GM21576 (cell line): ENCODE data around the gene DYNC1LI2.
"Not testable (repeated sequence)": the region's sequence is repeated elsewhere in the genome, so short reads cannot be mapped to it uniquely, and the experiment has no call there.

Source experiments
- ATAC-seq: cut with Tn5 transposase; IDR thresholded peaks from one replicate; pipeline ENCODE4 v1.9.1; 2021; ENCODE audit warnings: mild to moderate bottlenecking, moderate library complexity; ENCODE audit not compliant: unreplicated experiment

The DYNC1LI2 gene

DNA sequence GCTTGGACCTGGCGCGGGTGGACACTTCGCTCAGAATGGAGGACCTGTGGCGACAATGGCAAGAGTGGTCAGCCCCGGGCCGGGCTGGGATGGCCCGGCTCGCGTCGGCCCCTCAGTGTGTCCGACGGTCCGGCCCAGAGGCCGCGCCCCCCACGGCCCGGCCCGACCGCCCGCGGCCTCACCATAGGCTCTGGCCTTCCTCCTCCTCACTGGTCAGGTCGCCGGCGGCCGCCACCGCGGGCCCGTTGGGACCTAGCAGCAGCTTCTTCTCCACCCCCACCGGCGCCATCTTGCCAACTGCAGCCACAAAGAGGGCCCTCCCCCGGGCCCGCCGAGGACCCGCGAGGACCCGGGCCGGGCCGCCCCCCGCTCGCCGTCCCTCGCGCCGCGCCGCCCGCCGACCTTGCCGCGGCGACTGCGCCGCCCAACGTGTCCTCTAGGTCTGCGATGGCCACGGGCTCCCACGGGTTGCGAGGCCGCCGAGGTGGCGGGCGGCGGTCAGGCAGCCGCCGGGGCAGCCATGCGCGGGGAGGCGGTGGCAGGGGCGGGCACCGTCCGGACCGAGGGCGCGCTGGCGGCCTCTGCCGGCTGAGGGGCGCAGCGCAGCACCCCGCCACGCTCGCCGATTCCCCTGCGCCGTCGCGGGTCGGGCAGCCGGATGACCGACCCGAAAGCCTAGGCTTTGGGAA is at the start of gene DYNC1LI2:
DYNC1LI2 (minus strand) TSS at position 307 of the 689 bp plus-strand sequence; CDS start at position 289, 18 bp downstream.
- peak; percentile 83 for ATAC-seq

DNA sequence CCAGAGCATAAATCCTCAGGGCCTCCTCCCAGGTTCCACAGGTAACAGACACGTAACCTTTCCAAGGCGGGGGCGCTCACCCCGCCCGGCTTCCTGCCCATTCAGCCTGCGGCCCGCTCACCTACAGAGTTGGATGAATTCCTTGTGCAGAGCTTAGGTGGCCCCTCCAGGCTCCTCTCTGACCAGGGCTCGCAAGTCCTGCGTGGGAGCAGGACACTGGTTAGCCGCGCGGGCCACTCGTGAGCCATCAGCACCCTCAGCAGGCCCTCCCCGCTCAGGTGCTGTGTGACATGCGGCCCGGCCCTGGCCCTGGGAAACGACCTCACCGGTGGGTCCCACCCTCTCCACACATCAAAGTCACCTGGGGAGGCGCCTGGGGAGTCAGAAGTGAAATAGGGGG is 49.4 kb upstream of the DYNC1LI2 start:
- ATAC-seq, result no peak

DNA sequence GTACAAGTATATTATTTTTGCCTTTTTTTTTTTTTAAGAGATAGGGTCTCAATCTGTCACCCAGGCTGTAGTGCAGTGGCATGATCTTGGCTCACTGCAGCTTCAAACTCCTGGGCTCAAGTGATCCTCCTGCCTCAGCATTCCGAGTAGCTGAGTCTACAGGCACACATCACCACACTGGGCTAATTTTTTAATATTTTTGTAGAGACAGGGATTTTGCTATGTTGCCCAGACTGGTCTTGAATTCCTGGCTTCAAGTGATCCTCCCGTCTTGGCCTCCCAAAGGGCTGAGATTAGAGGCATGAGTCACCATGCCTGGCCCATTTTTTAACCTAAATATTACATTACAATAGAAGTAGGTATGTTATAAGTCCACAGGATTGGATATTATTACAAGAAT is 46.8 kb upstream of the DYNC1LI2 start:
- no peak for ATAC-seq

DNA sequence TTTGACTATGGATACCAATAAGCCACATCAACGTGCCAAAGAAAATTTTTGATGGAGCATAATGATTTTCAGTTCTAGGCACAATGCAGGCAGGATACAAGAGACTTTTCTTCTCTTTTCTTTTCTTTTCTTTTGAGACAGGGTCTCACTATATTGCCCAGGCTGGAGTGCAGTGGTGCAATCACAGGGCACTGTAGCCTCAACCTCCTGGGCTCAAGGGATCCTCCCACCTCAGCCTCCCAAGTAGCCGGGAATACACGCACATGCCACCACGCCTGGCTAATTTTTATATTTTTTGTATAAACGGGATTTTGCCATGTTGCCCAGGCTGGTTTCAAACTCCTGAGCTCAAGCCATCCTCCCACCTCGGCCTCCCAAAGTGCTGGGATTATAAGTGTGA is 42.6 kb upstream of the DYNC1LI2 start:
- ATAC-seq, result not testable (repeated sequence)

DNA sequence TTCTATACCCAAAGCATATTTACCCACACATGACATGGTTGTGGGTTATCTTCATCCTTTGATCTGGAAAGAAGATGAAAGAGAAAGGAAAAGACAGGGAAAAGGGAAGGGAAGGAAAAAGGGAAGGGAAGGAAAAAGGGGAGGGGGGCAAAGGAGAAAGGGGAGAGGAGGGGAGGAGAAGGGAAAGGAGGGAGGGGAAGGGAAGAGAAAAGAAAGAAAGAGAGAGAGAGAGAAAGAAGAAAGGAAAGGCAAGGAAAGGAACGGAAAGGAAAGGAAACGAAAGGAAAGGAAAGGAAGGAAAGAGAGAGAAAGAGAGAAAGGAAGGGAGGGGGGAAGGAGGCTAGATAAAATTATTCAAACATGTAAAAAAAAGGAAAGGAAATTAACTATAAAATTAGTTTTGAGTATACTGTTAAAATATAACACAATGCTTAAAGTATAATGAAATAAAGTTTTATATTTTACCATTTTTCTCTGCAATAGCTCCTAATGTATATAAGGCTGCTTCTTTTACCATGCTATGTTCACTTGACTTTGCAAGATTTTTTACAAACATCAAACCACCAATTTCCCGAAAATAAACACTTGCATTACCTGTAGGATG is 38.8 kb upstream of the DYNC1LI2 start:
- ATAC-seq, result no peak

DNA sequence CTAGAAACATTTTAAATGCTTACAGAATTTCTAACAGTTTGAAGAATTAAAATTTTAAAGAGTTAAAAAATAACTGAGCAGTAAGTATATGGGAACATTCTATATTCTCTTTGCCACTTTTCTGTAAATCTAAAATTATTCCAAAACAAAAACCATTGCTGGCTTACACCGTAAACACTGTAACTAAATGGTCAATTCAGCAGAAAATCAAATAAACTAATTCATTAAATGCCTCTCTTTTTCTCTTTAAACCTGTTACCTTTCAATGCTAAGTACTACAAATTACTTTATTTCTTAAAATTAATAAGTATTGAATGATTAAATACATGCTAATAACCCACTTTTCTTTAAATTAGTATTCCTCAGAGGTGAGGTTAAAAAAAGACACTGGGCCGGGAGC is 36.0 kb upstream of the DYNC1LI2 start:
- no peak for ATAC-seq

DNA sequence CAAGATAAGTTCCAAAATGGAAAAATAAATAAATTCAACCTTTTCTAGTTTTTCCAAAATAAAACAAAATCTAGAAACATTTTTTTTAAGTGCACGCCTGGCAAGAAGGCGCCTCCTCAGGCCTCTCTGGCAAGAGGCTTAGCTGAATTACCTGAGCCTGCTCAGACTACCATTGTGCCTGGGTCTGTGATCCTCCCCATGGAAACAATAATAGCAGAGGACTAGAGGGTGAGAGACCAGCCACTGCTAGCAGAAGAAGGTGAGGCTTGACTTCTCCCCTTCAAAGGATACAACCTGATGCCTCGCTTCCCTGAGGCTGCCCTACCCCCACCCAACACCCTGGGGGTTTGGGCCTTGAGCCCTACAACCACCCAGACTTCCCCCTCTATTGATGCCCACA is 35.1 kb upstream of the DYNC1LI2 start:
- ATAC-seq, result no peak

DNA sequence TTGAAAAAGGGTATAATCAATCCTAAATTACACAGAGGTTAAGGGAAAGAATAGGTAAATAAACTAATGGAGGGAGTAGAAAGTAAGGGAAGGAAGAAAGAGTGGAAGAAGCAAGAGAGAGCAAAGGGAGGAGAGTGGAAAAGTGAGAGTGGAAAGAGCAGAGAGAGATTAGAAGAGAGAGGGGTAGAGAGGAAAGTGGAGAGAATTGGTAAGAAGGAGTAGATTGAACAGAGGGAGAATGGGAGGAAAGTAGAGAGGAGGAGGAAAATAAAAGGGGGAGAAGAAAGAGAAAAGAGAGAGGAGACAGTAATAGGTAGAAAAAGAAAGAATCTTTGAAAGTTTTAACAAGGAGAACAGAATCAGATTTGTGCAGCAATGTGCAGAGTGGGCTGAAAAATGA is 25.0 kb upstream of the DYNC1LI2 start:
- no peak for ATAC-seq

DNA sequence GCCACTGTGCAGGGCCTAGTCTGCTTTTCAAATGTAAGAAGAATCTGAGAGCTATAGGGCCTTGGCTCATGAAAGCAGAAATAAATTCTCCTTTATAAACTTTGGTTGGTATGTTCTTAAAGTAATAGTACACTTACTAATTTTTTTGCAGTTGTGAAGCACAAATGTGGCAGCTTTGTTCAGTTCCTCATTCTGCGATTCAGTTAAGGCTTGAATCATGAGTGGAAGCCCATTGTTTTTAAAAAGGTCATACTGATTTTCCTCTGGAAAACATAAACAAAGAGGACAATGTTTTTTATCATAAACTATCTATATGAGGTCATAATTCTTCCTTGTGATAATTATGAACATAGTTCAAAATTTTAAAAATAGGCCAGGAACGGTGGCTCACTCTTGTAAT is 23.6 kb upstream of the DYNC1LI2 start:
- ATAC-seq, result no peak

DNA sequence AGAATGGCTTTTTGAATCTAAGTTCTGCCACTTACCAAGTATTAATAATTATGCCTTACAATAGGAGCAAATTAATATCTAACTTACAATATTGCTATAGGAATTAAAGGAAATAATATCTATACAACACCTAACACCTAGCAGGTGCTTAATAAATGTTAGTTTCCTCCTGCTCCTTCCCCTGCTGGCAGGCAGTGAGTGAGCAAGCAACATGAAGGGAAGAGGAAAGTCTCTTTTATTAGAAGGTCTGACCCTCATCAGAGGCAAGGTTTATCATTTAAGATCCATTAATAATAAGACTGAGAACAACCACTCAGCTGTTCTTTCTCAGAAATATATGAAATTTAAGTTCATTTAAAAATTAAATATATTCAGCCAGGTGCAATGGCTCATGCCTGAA is 6.7 kb upstream of the DYNC1LI2 start:
- ATAC-seq, result no peak

DNA sequence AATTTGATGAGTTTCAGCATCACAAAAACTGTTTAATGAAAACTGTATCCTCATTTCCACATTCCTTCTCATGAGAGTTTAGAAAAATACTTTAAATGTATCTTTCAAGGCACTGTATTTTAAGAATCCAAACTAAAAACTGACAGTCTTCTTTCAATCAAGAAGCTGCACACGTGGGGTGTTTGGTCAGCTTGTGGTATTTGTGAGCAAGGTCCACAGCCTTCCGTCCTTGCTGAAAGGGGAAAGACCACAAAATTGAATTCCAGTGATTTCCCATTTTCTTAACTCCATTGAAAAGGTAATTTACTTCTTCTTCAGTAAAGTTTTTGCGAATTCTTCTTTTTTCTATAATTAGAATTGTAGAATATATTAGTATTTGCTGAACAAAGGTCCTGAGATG is 3.4 kb upstream of the DYNC1LI2 start:
- ATAC-seq, result no peak

DNA sequence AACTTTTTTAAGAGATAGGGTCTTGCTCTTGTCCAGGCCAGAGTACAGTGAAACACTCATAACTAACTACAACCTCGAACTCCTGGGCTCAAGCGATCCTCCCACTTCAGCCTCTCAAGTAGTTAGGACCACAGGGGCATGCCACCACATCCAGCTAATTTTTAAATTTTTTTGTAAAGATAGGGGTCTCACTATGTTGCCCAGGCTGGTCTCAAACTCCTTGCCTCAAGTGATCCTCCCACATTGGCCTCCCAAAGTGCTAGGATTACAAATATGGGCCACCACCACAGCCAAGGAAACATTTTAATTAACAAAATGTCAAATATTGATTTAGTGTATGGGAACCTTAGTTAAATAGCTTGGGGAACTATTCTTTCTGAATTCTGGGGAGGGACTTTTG is 2.8 kb upstream of the DYNC1LI2 start:
- no peak for ATAC-seq

DNA sequence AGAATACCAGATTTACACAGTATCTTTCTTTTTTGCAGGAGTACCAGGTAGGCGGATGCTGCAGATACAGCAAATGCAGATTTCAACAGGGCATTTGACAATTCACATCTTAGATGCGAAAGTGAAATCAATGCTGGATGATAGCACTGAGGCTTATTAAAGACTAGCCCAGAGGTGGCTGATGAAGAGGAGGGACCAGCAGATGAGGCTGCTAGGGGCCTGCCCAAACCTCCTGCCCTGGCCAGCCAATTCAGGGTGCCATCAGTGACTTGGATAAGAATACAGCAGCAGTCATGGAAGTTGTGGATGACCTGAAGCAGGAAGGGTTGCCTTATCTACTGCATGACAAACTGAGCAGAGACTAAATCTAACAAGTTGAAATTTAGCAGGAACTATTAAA is 1.5 kb upstream of the DYNC1LI2 start:
- no peak for ATAC-seq

DNA sequence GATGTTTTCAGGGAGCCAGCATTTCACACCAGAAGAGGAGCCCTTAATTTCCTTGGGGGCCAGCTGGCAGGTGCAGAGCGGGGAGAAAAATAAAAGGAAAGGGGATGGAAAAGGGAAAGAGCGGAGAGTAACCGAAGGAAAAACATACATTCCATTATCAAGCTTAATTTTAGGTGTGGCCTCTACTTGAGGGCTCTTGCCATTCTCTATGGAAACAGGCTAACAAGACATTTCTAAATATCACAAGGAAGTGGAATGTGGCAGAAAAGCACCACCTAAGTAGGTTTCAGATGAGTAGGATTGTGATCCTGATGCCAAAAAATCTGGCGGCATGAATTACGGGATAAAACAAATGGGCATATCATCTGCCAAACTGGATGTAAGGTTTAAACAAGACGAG is 970 bp upstream of the DYNC1LI2 start:
- ATAC-seq, result no peak

DNA sequence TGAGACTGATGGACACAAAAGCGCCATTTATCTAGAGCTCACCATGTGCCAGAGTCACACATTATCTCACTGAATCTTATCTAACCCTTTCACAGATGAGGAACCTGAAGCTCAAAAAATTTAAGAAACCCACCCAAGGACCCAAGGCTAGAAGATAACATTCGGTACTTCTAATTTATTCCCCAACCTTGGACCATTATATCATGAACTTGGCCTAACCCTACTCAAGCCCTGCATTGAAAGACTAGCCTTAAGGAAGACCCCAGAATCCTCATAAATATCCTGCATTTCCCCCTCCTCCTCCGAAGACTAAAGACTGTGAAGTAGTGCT is 548 bp upstream of the DYNC1LI2 start:
- ATAC-seq, result no peak

DNA sequence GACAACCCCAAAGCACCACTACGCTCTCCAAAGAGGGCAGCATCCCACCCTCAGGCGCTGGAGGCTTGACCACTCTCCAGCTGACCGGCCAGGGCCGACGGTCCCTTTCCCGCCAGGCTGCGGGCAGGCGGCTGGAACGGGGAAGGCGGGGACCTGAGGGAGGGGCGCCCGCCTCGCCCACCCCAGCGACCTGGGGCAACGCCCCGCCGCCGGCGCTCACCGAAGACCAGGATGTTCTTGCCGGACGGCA is 431 bp downstream of the DYNC1LI2 start:
- peak; percentile 10 for ATAC-seq

DNA sequence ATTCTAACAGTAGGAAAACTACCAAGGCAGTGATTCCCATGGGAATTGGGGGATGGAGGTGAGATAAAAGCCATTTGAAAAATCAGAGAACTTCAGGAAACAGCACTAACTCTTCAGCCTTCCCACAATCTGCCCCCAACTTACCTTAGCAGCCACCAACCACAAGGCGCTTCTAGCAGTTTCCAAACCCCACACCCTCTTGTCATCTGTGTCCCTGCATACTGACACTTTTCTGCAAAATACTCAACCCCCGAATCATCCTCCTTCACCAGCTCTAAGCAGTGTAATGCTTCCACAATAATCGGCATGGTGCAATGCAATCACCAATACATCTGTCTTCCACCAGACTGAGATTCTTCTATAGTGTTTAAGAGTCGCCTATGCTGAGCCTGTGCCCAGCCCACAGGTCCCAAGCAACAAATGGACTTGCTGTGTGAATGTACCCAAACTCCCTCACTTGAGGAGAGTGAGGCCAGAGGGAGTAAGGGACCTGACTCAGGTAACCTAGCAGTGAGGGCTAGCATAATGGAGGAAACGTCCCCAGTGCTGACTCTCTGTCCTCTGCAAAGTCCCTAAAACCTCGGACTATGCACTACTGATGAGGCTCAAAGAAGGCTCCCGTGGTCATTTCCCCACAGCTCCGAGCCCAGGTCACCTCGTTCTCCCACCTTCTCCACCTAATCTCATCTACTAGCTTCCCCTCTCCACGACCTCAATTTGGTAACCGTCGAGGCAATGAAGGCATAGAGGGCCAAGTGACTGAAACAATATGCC is 943 bp downstream of the DYNC1LI2 start:
- no peak for ATAC-seq

DNA sequence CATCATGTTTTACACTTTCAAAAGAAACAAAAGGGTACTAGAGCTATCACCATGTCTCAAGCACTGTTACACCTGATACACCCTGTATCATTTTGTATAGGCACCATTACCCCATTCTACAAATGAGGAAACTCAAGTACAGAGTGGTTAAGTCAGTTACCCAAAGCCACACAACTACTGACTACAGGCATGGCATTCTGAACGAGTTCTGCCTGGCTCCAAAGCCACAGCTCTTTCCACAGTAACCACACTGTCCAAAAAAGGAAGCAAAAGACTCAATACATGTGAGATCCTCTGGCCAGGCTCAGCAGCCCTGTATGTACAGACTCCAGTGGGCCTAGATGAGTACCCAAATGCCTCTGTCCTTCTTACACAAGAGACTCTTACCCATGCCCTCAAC is 4.7 kb downstream of the DYNC1LI2 start:
- ATAC-seq, result no peak

DNA sequence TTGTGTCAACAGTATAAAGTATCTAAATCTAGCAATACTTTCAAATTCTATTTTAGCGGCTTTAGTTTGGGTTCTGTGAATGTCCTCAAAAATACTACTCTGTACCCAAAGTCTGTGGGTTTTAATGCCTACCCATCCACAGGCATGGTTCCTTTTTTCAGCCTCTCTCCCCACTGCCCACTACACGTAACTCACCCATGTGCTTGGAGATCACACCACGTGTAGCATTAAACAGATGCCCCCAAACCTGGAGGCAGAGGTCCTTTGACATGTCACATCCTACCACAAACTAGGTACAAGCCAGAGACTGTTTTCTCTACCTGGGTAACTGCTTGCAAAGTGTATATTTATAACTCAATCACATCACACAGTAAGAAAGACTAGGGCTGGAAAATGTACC is 5.4 kb downstream of the DYNC1LI2 start:
- ATAC-seq, result no peak

DNA sequence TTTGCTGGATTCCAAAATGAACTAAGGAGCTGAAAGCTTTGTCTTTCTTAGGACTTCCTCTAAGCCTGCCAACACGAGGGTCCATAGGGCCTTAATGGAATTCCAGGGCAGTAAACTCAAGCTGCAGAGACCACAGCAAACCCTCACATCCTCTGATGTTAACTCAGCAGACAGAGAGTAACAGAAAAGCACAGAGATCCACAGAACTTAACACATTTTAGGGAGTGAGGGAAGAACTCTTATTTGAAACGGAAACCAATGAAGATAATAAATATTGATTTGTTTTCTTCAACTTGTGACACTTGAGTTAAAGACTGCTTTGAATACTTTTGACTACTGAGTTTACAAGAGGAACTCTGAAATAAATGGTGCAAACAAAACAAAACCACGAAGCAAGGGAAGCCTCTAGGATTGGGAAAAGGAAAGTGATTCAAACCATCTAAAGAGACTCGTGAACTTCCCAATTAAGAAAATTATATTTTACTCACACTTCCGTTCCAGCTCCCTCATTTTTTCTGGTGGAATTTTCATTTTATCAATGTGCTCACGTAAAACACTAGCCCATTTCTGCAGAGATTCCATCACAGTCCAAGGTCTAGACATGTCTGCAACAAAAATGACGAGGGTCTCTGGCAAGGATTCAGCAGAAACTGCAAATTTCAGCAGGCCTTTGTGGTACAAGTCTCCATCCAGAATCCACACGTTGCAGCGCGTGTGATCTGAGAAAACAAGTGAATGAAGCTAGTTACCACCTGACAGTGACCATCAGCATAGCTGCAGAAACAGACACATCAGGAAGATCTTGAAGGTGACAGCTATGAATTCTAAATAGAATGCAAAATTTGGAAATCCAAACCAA is 9.2 kb downstream of the DYNC1LI2 start:
- ATAC-seq, result no peak

DNA sequence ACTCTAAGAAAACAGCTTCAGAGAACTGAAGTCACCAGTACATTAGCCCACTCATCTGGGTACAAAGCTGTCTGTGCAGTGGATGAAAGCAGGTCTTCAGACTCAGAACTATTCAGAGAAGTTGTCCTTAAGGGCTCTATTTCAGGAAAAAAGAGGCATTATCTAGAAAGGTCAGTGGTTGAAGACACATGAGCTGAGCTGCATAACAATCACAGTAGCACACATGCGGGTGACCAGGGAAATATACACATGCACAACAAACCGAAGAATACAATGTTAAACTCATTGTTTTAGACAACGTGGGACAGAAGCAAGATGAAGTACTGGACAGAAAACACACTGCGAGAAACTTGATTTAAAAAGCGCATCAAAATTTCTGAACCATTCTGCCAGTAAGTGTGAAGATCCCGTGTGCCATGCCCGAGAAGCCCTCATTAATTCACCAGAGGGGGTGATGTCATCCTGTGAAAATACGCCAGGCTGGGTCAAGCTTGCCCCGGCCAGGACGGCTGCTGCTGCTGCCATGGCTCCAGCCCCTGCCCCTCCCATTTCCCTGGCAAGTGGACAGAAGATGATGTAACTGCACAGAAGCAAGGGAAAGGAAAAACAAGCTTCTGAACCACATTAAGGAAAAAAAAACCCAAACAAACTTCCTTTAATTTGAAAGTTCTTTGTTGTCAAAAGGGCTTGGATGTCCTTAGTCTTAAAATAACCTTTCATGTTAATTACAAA is 10.1 kb downstream of the DYNC1LI2 start:
- ATAC-seq, result no peak
